OCI-LY1 (cell line): Measurements from ENCODE around the gene PDYN.

Experiments used
- H2AFZ ChIP-seq: fragments of 200-600 bp; sonication (generic), shearing (Covaris generic); 2 replicates; pipeline ENCODE4 v1.6.0; 2014; ENCODE audit warnings: antibody characterized with exemption, mild to moderate bottlenecking, low read length
- H3F3A ChIP-seq: fragments of 200-600 bp; sonication (generic), shearing (Covaris generic); 2 replicates; pipeline ENCODE4 v1.6.0; 2014; ENCODE audit warnings: mild to moderate bottlenecking, antibody characterized with exemption, low read length, moderate library complexity; ENCODE audit not compliant: insufficient read depth
- H3K27ac ChIP-seq: fragments of 200-600 bp; sonication (generic); 2 replicates; pipeline ENCODE4 v1.5.1; 2014; ENCODE audit warnings: low read length, mixed run types, mild to moderate bottlenecking, low read depth; ENCODE audit not compliant: poor library complexity, severe bottlenecking
- H3K27me3 ChIP-seq: fragments of 200-600 bp; sonication (generic); 2 replicates; pipeline ENCODE4 v1.6.0; 2014; ENCODE audit warnings: antibody characterized with exemption, mild to moderate bottlenecking, low read length, moderate library complexity; ENCODE audit not compliant: insufficient read depth
- H3K36me3 ChIP-seq: fragments of 200-600 bp; sonication (generic); 2 replicates; pipeline ENCODE4 v1.6.1; 2014; ENCODE audit warnings: mild to moderate bottlenecking, antibody characterized with exemption, low read length, moderate library complexity, mixed read lengths; ENCODE audit not compliant: insufficient read depth
- H3K4me1 ChIP-seq: fragments of 200-600 bp; sonication (generic); 2 replicates; pipeline ENCODE4 v1.5.1; 2014; ENCODE audit warnings: mild to moderate bottlenecking, low read length, moderate library complexity; ENCODE audit not compliant: insufficient read depth, severe bottlenecking
- H3K4me2 ChIP-seq: fragments of 200-600 bp; sonication (generic), shearing (Covaris generic); 2 replicates; pipeline ENCODE4 v1.6.1; 2014; ENCODE audit warnings: low read length
- H3K4me3 ChIP-seq: fragments of 200-600 bp; sonication (generic); 2 replicates; pipeline ENCODE4 v1.5.1; 2014; ENCODE audit warnings: low read length, low read depth, mild to moderate bottlenecking, mixed read lengths; ENCODE audit not compliant: poor library complexity, severe bottlenecking
- H3K79me2 ChIP-seq: fragments of 200-600 bp; shearing (Covaris generic); 2 replicates; pipeline ENCODE4 v1.6.1; 2016; ENCODE audit warnings: mixed run types, low read length, mixed read lengths; ENCODE audit not compliant: insufficient read depth
- H3K9ac ChIP-seq: fragments of 200-600 bp; sonication (generic), shearing (Covaris generic); 2 replicates; pipeline ENCODE4 v1.6.1; 2014; ENCODE audit warnings: mild to moderate bottlenecking, low read length, mixed read lengths
- H3K9me2 ChIP-seq: fragments of 200-600 bp; sonication (generic), shearing (Covaris generic); 2 replicates; pipeline ENCODE4 v1.6.1; 2014; ENCODE audit warnings: low read depth, mild to moderate bottlenecking, low read length, mixed read lengths
- H3K9me3 ChIP-seq: fragments of 200-600 bp; shearing (Covaris generic); 2 replicates; pipeline ENCODE4 v1.6.1; 2014; ENCODE audit warnings: low read length, mixed read lengths
- H4K20me1 ChIP-seq: fragments of 200-600 bp; sonication (generic), shearing (Covaris generic); 2 replicates; pipeline ENCODE4 v1.6.0; 2016; ENCODE audit warnings: mild to moderate bottlenecking, low read length; ENCODE audit not compliant: insufficient read depth
- EZH2 ChIP-seq: fragments of 200-600 bp; sonication (generic), shearing (Covaris generic); IDR thresholded peaks from 2 replicates; pipeline ENCODE4 v1.8.0; 2017; ENCODE audit warnings: borderline replicate concordance, mixed run types, mild to moderate bottlenecking, antibody characterized with exemption, low read length, moderate library complexity, mixed read lengths
- TF ChIP-seq, protein P1 (sequence below): fragments of 200-600 bp; sonication (generic), shearing (Covaris generic); IDR thresholded peaks from 2 replicates; pipeline ENCODE4 v1.5.1; 2017; ENCODE audit warnings: mild to moderate bottlenecking, antibody characterized with exemption, low read length, moderate library complexity, mixed read lengths

Gene PDYN

DNA sequence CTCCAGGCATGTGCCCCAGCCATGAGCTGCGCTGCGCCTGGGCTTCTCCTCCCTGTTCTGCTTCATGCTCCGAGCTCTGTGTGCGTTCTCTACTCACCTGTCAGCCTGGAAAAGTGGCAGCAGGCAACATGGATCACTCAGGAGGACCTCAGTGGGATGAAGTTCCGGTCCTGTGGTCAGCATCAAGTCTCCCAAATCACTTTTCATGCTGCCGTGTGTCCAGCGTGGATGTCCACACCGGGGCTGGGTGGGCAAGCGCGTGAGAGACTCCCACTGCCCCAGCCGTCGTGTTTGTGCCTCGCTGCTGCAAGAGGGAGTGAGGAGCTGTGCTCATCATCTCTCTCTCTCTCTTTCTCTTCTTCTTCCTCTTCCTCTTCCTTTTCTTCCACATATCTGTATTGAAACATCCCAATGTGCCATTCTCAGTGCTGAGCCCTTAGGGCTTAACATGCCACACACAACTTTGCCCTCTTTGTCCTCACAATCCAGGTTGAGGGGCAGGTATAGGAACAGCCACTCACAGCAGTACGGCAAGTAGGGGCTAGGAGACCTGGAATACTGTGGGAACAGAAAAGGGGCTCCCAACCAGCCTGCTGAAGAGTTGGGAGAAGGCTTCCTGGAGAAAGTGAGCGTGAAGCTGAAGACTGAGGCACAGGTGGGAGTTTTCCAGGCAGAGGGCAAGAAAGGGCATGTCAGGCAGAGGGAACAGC lies 3.8 kb upstream of the PDYN start:
- Histone ChIP-seq H3F3A (no peaks in the 10 kb centered on the region), H4K20me1 (no peaks in the 10 kb centered on the region), H3K9ac (no peak overlapping the region), H2AFZ (no peak overlapping the region), H3K27me3 (no peaks in the 10 kb centered on the region), H3K4me1 (no peaks in the 10 kb centered on the region), H3K9me3 (no peaks in the 10 kb centered on the region), H3K27ac (no peak overlapping the region), H3K9me2 (no peaks in the 10 kb centered on the region), H3K4me3 (no peak overlapping the region), H3K4me2 (no peak overlapping the region), H3K36me3 (no peaks in the 10 kb centered on the region), H3K79me2 (no peaks in the 10 kb centered on the region)
- no peak for TF ChIP-seq EZH2
- TF ChIP-seq, protein P1, sequence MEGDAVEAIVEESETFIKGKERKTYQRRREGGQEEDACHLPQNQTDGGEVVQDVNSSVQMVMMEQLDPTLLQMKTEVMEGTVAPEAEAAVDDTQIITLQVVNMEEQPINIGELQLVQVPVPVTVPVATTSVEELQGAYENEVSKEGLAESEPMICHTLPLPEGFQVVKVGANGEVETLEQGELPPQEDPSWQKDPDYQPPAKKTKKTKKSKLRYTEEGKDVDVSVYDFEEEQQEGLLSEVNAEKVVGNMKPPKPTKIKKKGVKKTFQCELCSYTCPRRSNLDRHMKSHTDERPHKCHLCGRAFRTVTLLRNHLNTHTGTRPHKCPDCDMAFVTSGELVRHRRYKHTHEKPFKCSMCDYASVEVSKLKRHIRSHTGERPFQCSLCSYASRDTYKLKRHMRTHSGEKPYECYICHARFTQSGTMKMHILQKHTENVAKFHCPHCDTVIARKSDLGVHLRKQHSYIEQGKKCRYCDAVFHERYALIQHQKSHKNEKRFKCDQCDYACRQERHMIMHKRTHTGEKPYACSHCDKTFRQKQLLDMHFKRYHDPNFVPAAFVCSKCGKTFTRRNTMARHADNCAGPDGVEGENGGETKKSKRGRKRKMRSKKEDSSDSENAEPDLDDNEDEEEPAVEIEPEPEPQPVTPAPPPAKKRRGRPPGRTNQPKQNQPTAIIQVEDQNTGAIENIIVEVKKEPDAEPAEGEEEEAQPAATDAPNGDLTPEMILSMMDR, result no peak

DNA sequence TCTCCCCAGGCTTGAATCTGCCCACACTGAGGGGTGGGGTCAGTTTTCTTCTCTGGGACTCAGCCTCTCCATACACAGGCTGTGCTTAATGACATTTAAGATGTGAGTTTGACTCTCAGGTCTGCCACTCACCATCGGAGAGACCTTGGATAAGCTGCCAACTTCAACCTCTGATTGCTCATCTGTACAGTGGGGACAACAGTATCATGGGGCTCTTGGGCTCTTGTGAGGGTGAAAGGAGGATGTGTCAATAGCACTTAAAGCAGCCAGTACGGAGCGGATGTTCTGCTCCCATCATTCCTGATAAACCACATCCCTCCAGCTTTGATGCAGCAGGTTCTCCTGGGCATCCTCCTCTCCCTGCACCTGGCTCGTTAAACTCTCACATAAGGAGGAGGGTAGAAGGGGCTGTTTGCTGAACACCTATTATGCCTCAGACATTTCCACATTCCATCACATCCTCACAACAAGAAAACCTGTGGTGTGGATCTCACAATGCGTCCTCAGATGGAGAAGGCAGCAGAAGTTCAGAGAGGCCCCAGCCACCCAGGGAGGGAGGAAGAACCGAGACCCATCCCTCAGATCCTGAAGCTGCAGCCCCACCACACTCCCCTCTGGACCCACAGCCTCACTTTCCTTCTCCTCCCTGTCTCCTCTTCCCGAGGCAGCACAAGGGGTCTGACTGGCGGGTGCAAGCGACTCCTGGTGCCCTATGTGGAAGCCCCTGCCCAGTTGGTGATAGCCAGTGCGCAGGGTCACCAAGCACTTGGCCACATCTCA lies 1.9 kb upstream of the PDYN start:
- H3K79me2 ChIP-seq, result no peaks in the 10 kb centered on the region
- no peaks in the 10 kb centered on the region for H3K9me2 ChIP-seq
- H3K4me1 ChIP-seq, result no peaks in the 10 kb centered on the region
- H3K9ac ChIP-seq, result no peak overlapping the region
- H3K27ac ChIP-seq, result no peak overlapping the region
- 0 out of 2 replicates have a peak, but pooled peaks cover 4% of the 10 kb centered on the region for H3K27me3 ChIP-seq
- no peak for TF ChIP-seq EZH2
- TF ChIP-seq, protein P1, result no peak
- no peaks in the 10 kb centered on the region for H4K20me1 ChIP-seq
- no peaks in the 10 kb centered on the region for H3K9me3 ChIP-seq
- no peak overlapping the region for H3K4me2 ChIP-seq
- no peaks in the 10 kb centered on the region for H3F3A ChIP-seq
- H3K36me3 ChIP-seq, result no peaks in the 10 kb centered on the region
- H2AFZ ChIP-seq, result no peak overlapping the region
- no peak overlapping the region for H3K4me3 ChIP-seq

DNA sequence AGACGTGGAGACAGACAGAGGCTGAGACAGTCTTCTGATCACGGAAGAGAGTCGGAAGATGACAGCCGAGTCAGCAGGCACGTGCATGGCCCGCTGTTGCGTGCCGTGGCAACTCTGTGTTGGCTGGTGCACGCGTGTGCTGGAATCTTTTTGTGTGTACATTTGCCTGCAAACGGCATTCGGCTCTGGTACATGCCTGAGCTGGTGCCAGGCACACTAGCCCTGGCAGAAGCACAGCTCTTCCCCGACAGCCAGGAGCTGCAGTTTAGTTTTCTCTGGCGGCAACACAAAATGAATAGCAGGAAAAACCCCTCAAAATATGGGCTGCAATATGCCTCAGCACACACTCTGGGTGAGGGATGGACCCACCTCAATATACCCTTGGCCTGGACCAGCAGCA lies 769 bp upstream of the PDYN start:
- Histone ChIP-seq H3K4me2 (no peak overlapping the region), H3K79me2 (no peaks in the 10 kb centered on the region), H3F3A (no peaks in the 10 kb centered on the region), H3K9me2 (no peaks in the 10 kb centered on the region), H3K4me1 (no peaks in the 10 kb centered on the region), H3K9ac (no peak overlapping the region), H3K27ac (no peak overlapping the region), H2AFZ (no peak overlapping the region), H4K20me1 (no peaks in the 10 kb centered on the region), H3K4me3 (no peak overlapping the region), H3K36me3 (no peaks in the 10 kb centered on the region), H3K9me3 (no peaks in the 10 kb centered on the region), H3K27me3 (0 out of 2 replicates have a peak, but pooled peaks cover 4% of the 10 kb centered on the region)
- TF ChIP-seq, protein P1, result no peak
- TF ChIP-seq EZH2, result no peak
